Dendritic cell treated with granulocyte-macrophage colony-stimulating factor and Interleukin-4, amounts not matched to agents 40 ng/mL and 50 ng/mL, for 4 days (primary cell): ENCODE data around the gene GSK3A.
A peak's percentile ranks its signal among the peaks of the same experiment; 100 is the strongest.

Experiments
- H3K27ac Mint-ChIP-seq: one replicate; pipeline ENCODE4 v1.8.0; 2022; ENCODE audit warnings: mild to moderate bottlenecking, mixed read lengths
- H3K27me3 Mint-ChIP-seq: one replicate; pipeline ENCODE4 v1.8.0; 2022; ENCODE audit warnings: mild to moderate bottlenecking, mixed read lengths
- H3K36me3 Mint-ChIP-seq: one replicate; pipeline ENCODE4 v1.8.0; 2022; ENCODE audit warnings: low read depth, mixed read lengths
- H3K4me1 Mint-ChIP-seq: one replicate; pipeline ENCODE4 v1.8.0; 2022; ENCODE audit warnings: low read depth, mixed read lengths
- H3K4me3 Mint-ChIP-seq: one replicate; pipeline ENCODE4 v1.8.0; 2022; ENCODE audit warnings: mild to moderate bottlenecking, moderate library complexity, mixed read lengths
- H3K9me3 Mint-ChIP-seq: one replicate; pipeline ENCODE4 v1.8.0; 2022; ENCODE audit warnings: mixed read lengths
- intact Hi-C: fragments of 100-400 bp; cut with micrococcal nuclease; formaldehyde crosslinking; loops from one replicate; pipeline ENCODE4 v1.15.0; 2022

Gene GSK3A

GRCh38 chr19:42203700-42204099 lies 38.7 kb downstream of the GSK3A start:
- H3K4me1 Mint-ChIP-seq, result peaks cover 94% of the 10 kb centered on the region
- H3K27me3 Mint-ChIP-seq, result no peaks in the 10 kb centered on the region
- peak overlapping the region; percentile 89 for H3K27ac Mint-ChIP-seq
- peaks cover 91% of the 10 kb centered on the region for H3K36me3 Mint-ChIP-seq
- no peaks in the 10 kb centered on the region for H3K9me3 Mint-ChIP-seq
- H3K4me3 Mint-ChIP-seq, result no peak overlapping the region
- intact Hi-C loops, result no loop called here

GRCh38 chr19:42202290-42202880 lies 40.0 kb downstream of the GSK3A start:
- intact Hi-C loops, result no loop called here
- H3K9me3 Mint-ChIP-seq, result no peaks in the 10 kb centered on the region
- peak overlapping the region; percentile 50 for H3K4me3 Mint-ChIP-seq
- H3K27me3 Mint-ChIP-seq, result no peaks in the 10 kb centered on the region
- H3K27ac Mint-ChIP-seq, result peak overlapping the region; percentile 89
- peaks cover 91% of the 10 kb centered on the region for H3K36me3 Mint-ChIP-seq
- peaks cover 91% of the 10 kb centered on the region for H3K4me1 Mint-ChIP-seq

GRCh38 chr19:42201489-42202289 lies 40.7 kb downstream of the GSK3A start:
- Mint-ChIP-seq H3K4me1 (peaks cover 91% of the 10 kb centered on the region), H3K27ac (peak overlapping the region; percentile 89), H3K36me3 (peaks cover 91% of the 10 kb centered on the region), H3K4me3 (peak overlapping the region; percentile 50), H3K27me3 (no peaks in the 10 kb centered on the region), H3K9me3 (no peaks in the 10 kb centered on the region)
- intact Hi-C loops, result loop anchor here (1.0 kb wide), 1 partner anchor 16 kb away; the partner anchor contains the start of gene DEDD2

GRCh38 chr19:42200116-42200715 lies 42.2 kb downstream of the GSK3A start:
- H3K36me3 Mint-ChIP-seq, result peaks cover 84% of the 10 kb centered on the region
- H3K4me3 Mint-ChIP-seq, result peak overlapping the region; percentile 73
- intact Hi-C loops, result no loop called here
- H3K9me3 Mint-ChIP-seq, result no peaks in the 10 kb centered on the region
- H3K4me1 Mint-ChIP-seq, result peaks cover 90% of the 10 kb centered on the region
- H3K27me3 Mint-ChIP-seq, result no peaks in the 10 kb centered on the region
- peak overlapping the region; percentile 89 for H3K27ac Mint-ChIP-seq

GRCh38 chr19:42199440-42200115 lies 42.8 kb downstream of the GSK3A start:
- no peaks in the 10 kb centered on the region for H3K27me3 Mint-ChIP-seq
- H3K27ac Mint-ChIP-seq, result peak overlapping the region; percentile 89
- intact Hi-C loops, result loop anchor here (2.0 kb wide), 1 partner anchor 15 kb away; no protein-coding TSS in a partner anchor
- peak overlapping the region; percentile 73 for H3K4me3 Mint-ChIP-seq
- peaks cover 84% of the 10 kb centered on the region for H3K4me1 Mint-ChIP-seq
- peaks cover under 1% of the 10 kb centered on the region for H3K9me3 Mint-ChIP-seq
- peaks cover 78% of the 10 kb centered on the region for H3K36me3 Mint-ChIP-seq

GRCh38 chr19:42198676-42199439 lies 43.5 kb downstream of the GSK3A start:
- Mint-ChIP-seq H3K9me3 (peaks cover 7% of the 10 kb centered on the region), H3K27ac (peak overlapping the region; percentile 89)
- intact Hi-C loops, result loop anchor here (2.0 kb wide), 1 partner anchor 14 kb away; no protein-coding TSS in a partner anchor

GRCh38 chr19:42197375-42197817 lies 45.0 kb downstream of the GSK3A start:
- no peak overlapping the region for H3K4me3 Mint-ChIP-seq
- H3K27me3 Mint-ChIP-seq, result no peaks in the 10 kb centered on the region
- H3K9me3 Mint-ChIP-seq, result peaks cover 9% of the 10 kb centered on the region
- peak overlapping the region; percentile 41 for H3K27ac Mint-ChIP-seq
- H3K36me3 Mint-ChIP-seq, result peaks cover 63% of the 10 kb centered on the region
- peaks cover 72% of the 10 kb centered on the region for H3K4me1 Mint-ChIP-seq
- intact Hi-C loops, result no loop called here

More at GRCh38 chr19:42198676-42199439, 43.5 kb downstream of the GSK3A start:
- Mint-ChIP-seq H3K4me1 (peaks cover 82% of the 10 kb centered on the region), H3K4me3 (peak overlapping the region; percentile 73), H3K27me3 (no peaks in the 10 kb centered on the region), H3K36me3 (peaks cover 77% of the 10 kb centered on the region)

GRCh38 chr19:42196011-42197001 lies 46.1 kb downstream of the GSK3A start:
- Mint-ChIP-seq H3K4me3 (no peak overlapping the region), H3K4me1 (peaks cover 72% of the 10 kb centered on the region), H3K9me3 (peaks cover 9% of the 10 kb centered on the region), H3K27ac (peak overlapping the region; percentile 43), H3K36me3 (peaks cover 60% of the 10 kb centered on the region), H3K27me3 (no peaks in the 10 kb centered on the region)
- intact Hi-C loops, result no loop called here

- Mint-ChIP-seq H3K4me3 (no peak overlapping the region), H3K36me3 (peaks cover 34% of the 10 kb centered on the region), H3K27ac (peak overlapping the region; percentile 36), H3K9me3 (peaks cover 9% of the 10 kb centered on the region), H3K4me1 (peaks cover 65% of the 10 kb centered on the region), H3K27me3 (no peaks in the 10 kb centered on the region)
- intact Hi-C loops, result no loop called here
Observed at GRCh38 chr19:42193706-42194105, 48.7 kb downstream of the GSK3A start.

- intact Hi-C loops, result no loop called here
- no peak overlapping the region for H3K4me3 Mint-ChIP-seq
- H3K27ac Mint-ChIP-seq, result no peak overlapping the region
- H3K36me3 Mint-ChIP-seq, result peaks cover 30% of the 10 kb centered on the region
- H3K9me3 Mint-ChIP-seq, result peaks cover 9% of the 10 kb centered on the region
- H3K4me1 Mint-ChIP-seq, result peaks cover 62% of the 10 kb centered on the region
- H3K27me3 Mint-ChIP-seq, result no peaks in the 10 kb centered on the region
Observed at GRCh38 chr19:42193294-42193693, 49.1 kb downstream of the GSK3A start.

- H3K27ac Mint-ChIP-seq, result no peak overlapping the region
- intact Hi-C loops, result no loop called here
- peaks cover 49% of the 10 kb centered on the region for H3K4me1 Mint-ChIP-seq
- H3K9me3 Mint-ChIP-seq, result peaks cover 9% of the 10 kb centered on the region
- peaks cover 16% of the 10 kb centered on the region for H3K36me3 Mint-ChIP-seq
- no peaks in the 10 kb centered on the region for H3K27me3 Mint-ChIP-seq
- no peak overlapping the region for H3K4me3 Mint-ChIP-seq
Observed at GRCh38 chr19:42191855-42192254, 50.5 kb downstream of the GSK3A start.

GRCh38 chr19:42191330-42191729 lies 51.1 kb downstream of the GSK3A start:
- Mint-ChIP-seq H3K4me1 (peaks cover 48% of the 10 kb centered on the region), H3K27me3 (no peaks in the 10 kb centered on the region), H3K9me3 (peaks cover 9% of the 10 kb centered on the region), H3K27ac (peak overlapping the region; percentile 10), H3K4me3 (no peak overlapping the region), H3K36me3 (peaks cover 10% of the 10 kb centered on the region)
- intact Hi-C loops, result no loop called here
